Choroid plexus epithelial cell (primary cell): ENCODE data around the gene HOXA2.

Experiments used
- DNase-seq: peaks from one replicate; pipeline ENCODE4 v3.0.0-alpha.2; 2010; ENCODE audit warnings: low read depth
- H3K4me3 ChIP-seq: 2 replicates; pipeline ENCODE4 v1.5.1; 2011; ENCODE audit warnings: low read depth, mild to moderate bottlenecking, control low read depth, low read length, moderate library complexity
- CTCF ChIP-seq: conservative IDR thresholded peaks from 2 replicates; pipeline ENCODE4 v1.5.1; 2011; ENCODE audit warnings: low read depth, mild to moderate bottlenecking, control low read depth, inconsistent platforms, low read length, moderate library complexity

The HOXA2 gene

GRCh38 chr7:27053153-27053552, 49.3 kb downstream of the HOXA2 start:
- TF ChIP-seq CTCF, result no peak
- no peak overlapping the region for H3K4me3 ChIP-seq
- DNase-seq, result no peak

- no peak for TF ChIP-seq CTCF
- H3K4me3 ChIP-seq, result no peak overlapping the region
- DNase-seq, result no peak
Measured at GRCh38 chr7:27051451-27051850, 51.0 kb downstream of the HOXA2 start.
